Endothelial cell of umbilical vein (primary cell): ENCODE data around the gene CLDN5. TPM values are rescaled to one million over a fixed set of nuclear protein-coding genes. Genes with fewer than 3 reads are reported as not detected.

ENCODE experiments used
- BruUV-seq: library from RNA; stranded (reverse); fragments of 400-500 nt; replicated peaks from 2 replicates; lab custom pipeline; 2021; lab: Mats Ljungman, UMichigan
- CTCF ChIA-PET: fragments of 300-600, 350-600 bp; sonication (Branson Sonifier 250); formaldehyde crosslinking; loops from one replicate; lab custom pipeline; 2021; ENCODE audit warnings: antibody characterized with exemption, inconsistent platforms; lab: Charles Lee
- POLR2A ChIA-PET: fragments of 300-600, 350-600 bp; sonication (Branson Sonifier 250); formaldehyde crosslinking; loops from one replicate; lab custom pipeline; 2021; ENCODE audit warnings: antibody characterized with exemption, inconsistent platforms; lab: Charles Lee
- DNase-seq: peaks from one replicate; pipeline ENCODE4 v3.0.0-alpha.2; 2011; ENCODE audit warnings: low read depth, low spot score
- FAIRE-seq: peaks from 2 replicates; lab custom pipeline; 2011; peaks lifted over from hg19 to GRCh38; lab: Jason Lieb, UNC
- H2AFZ ChIP-seq: 2 replicates; pipeline ENCODE4 v1.6.0; 2012; ENCODE audit warnings: low read depth, low read length, control low read depth, inconsistent platforms
- H3K27ac ChIP-seq: 2 replicates; pipeline ENCODE4 v1.5.1; 2011; ENCODE audit warnings: low read depth, mild to moderate bottlenecking, control low read depth, low read length, moderate library complexity; ENCODE audit not compliant: insufficient read depth
- H3K27me3 ChIP-seq, 2 experiments: 2 replicates each; pipeline versions ENCODE4 v1.6.0 to v1.6.1; 2011; ENCODE audit warnings: low read length in 2 of 2, mixed read lengths in 1 of 2; ENCODE audit not compliant: control insufficient read depth in 2 of 2, insufficient read depth in 2 of 2
- H3K36me3 ChIP-seq, 2 experiments: 2 replicates in 1 of 2; 3 replicates in 1 of 2; pipeline ENCODE4 v1.5.1; 2011; ENCODE audit warnings: low read length in 2 of 2, mild to moderate bottlenecking in 1 of 2, moderate library complexity in 1 of 2; ENCODE audit not compliant: control insufficient read depth in 2 of 2, insufficient read depth in 2 of 2; ENCODE audit errors: extremely low read depth in 1 of 2
- H3K4me1 ChIP-seq: 3 replicates; pipeline ENCODE4 v1.5.1; 2011; ENCODE audit warnings: mild to moderate bottlenecking, low read length; ENCODE audit not compliant: control insufficient read depth, insufficient read depth; ENCODE audit errors: extremely low read depth
- H3K4me2 ChIP-seq: 2 replicates; pipeline ENCODE4 v1.6.1; 2011; ENCODE audit warnings: low read length, control low read depth, mixed read lengths; ENCODE audit not compliant: insufficient read depth
- H3K4me3 ChIP-seq, 3 experiments: fragments of 200-600 bp in 1 of 3; sonication (generic), shearing (Covaris generic) in 1 of 3; replicated peaks in 1 of 3; 2 replicates each; pipeline ENCODE4 v1.5.1; 2011 to 2016; ENCODE audit warnings: control low read depth in 3 of 3, low read length in 3 of 3, mild to moderate bottlenecking in 2 of 3, inconsistent platforms in 1 of 3, low read depth in 1 of 3, moderate library complexity in 1 of 3; ENCODE audit not compliant: insufficient read depth in 1 of 3
- H3K79me2 ChIP-seq: 2 replicates; pipeline ENCODE4 v1.6.0; 2012; ENCODE audit warnings: low read length, inconsistent platforms; ENCODE audit not compliant: control insufficient read depth, insufficient read depth
- H3K9ac ChIP-seq: replicated peaks from 2 replicates; pipeline ENCODE3; 2011; ENCODE audit warnings: low read length, control low read depth; ENCODE audit not compliant: insufficient read depth; ENCODE audit errors: extremely low read depth
- H3K9me1 ChIP-seq: replicated peaks from 3 replicates; pipeline ENCODE4 v1.6.0; 2011; ENCODE audit warnings: mild to moderate bottlenecking, low read length; ENCODE audit not compliant: control insufficient read depth, insufficient read depth; ENCODE audit errors: extremely low read depth
- H3K9me3 ChIP-seq: replicated peaks from 2 replicates; pipeline ENCODE4 v1.5.1; 2012; ENCODE audit warnings: low read length, inconsistent platforms; ENCODE audit not compliant: control insufficient read depth, insufficient read depth
- H4K20me1 ChIP-seq: replicated peaks from 2 replicates; pipeline ENCODE3; 2011; ENCODE audit warnings: mild to moderate bottlenecking, low read length; ENCODE audit not compliant: control insufficient read depth, insufficient read depth; ENCODE audit errors: extremely low read depth
- EZH2 ChIP-seq: IDR thresholded peaks from 2 replicates; pipeline ENCODE4 v1.6.1; 2012; ENCODE audit warnings: borderline replicate concordance, low read depth, mild to moderate bottlenecking, moderate library complexity, low read length, inconsistent platforms; ENCODE audit not compliant: severe bottlenecking
- FOS ChIP-seq: IDR thresholded peaks from 2 replicates; pipeline ENCODE4 v1.6.1; 2011; ENCODE audit warnings: mild to moderate bottlenecking, low read length, moderate library complexity, borderline replicate concordance; ENCODE audit not compliant: insufficient read depth
- GATA2 ChIP-seq: IDR thresholded peaks from 2 replicates; pipeline ENCODE4 v1.7.0; 2011; ENCODE audit warnings: low read depth, mild to moderate bottlenecking, moderate library complexity, mixed read lengths, low read length; ENCODE audit not compliant: insufficient read length, insufficient read depth
- JUN ChIP-seq: IDR thresholded peaks from 2 replicates; pipeline ENCODE4 v1.6.1; 2011; ENCODE audit warnings: borderline replicate concordance, low read depth; ENCODE audit not compliant: insufficient read length, insufficient read depth
- MAX ChIP-seq: IDR thresholded peaks from 2 replicates; pipeline ENCODE4 v1.6.1; 2011; ENCODE audit not compliant: insufficient read depth, insufficient read length
- POLR2A ChIP-seq: IDR thresholded peaks from 2 replicates; pipeline ENCODE4 v1.6.1; 2012; ENCODE audit warnings: low read depth, mild to moderate bottlenecking, control low read depth, low read length
- POLR2AphosphoS5 ChIP-seq: IDR thresholded peaks from 2 replicates; pipeline ENCODE4 v1.6.1; 2012; ENCODE audit warnings: low read depth, mild to moderate bottlenecking, control low read depth, low read length, moderate library complexity; ENCODE audit not compliant: insufficient read depth
- dilution Hi-C: fragments of 300-500 bp; cut with MboI; formaldehyde crosslinking; loops from one replicate; pipeline ENCODE4 v1.15.0; 2019; ENCODE audit warnings: low sequenced_read_pairs; ENCODE audit not compliant: extremely low pct_ligation_motif_present
- intact Hi-C: fragments of 100-400 bp; cut with micrococcal nuclease; formaldehyde crosslinking; loops from one replicate; pipeline ENCODE4 v1.10.0; 2022
- polyA plus RNA-seq, 4 experiments: library from polyadenylated mRNA; depleted of rRNA in 3 of 4; stranded (reverse) in 3 of 4; unstranded in 1 of 4; fragments of >200 nt; gene quantifications; 2 replicates each; pipeline versions ENCODE4 v1.2.1 to v1.2.3, GENCODE V29; 2011 to 2012; ENCODE audit warnings: missing spikeins in 1 of 4
- total RNA-seq: library from RNA; stranded (reverse); gene quantifications from 2 replicates; pipeline ENCODE4 v1.2.3, GENCODE V29; 2021

The CLDN5 gene
- total and polyA plus RNA-seq, 2 donors (not counting 3 experiments of a cell fraction or from before 2014, with no cell fraction given) = 198 to 252 TPM

DNA sequence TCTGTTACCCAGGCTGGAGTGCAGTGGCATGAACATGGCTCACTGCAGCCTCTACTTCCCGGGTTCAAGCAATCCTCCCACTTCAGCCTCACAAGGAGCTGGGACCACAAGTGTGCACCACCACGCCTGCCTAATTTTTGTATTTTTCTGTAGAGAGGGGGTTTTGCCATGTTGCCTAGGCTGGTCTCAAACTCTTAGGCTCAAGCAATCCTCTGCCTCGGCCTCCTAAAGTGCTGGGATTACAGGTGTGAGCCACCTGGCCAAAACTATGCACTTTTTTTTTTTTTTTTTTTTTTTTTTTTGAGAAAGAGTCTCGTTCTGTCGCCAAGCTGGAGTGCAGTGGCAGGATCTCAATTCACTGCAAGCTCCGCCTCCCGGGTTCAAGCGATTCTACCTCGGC lies 12.4 kb upstream of the CLDN5 start:
- Histone ChIP-seq H3K9me1 (no peaks in the 10 kb centered on the region), H3K27me3 (no peaks in the 10 kb centered on the region), H3K4me2 (no peak overlapping the region), H3K79me2 (no peaks in the 10 kb centered on the region), H3K9ac (no peak overlapping the region), H3K36me3 (no peaks in the 10 kb centered on the region), H3K9me3 (no peaks in the 10 kb centered on the region), H4K20me1 (no peaks in the 10 kb centered on the region), H2AFZ (no peak overlapping the region), H3K4me3 (no peak overlapping the region), H3K27ac (no peak overlapping the region), H3K4me1 (peaks cover 34% of the 10 kb centered on the region)
- no TSS peak for BruUV-seq
- dilution Hi-C loops = no loop called here
- intact Hi-C loops = no loop called here
- DNase-seq (no peak), FAIRE-seq (no peak)
- ChIA-PET CTCF (interaction anchor here (0.6 to 1.3 kb wide), 3 partner anchors 40 to 132 kb away, joined by 3 to 6 read pairs (median 3); no protein-coding TSS in a partner anchor), POLR2A (no interaction called here)
- TF ChIP-seq POLR2A (no peak), EZH2 (no peak), FOS (no peak), JUN (no peak), POLR2AphosphoS5 (no peak), MAX (no peak)

DNA sequence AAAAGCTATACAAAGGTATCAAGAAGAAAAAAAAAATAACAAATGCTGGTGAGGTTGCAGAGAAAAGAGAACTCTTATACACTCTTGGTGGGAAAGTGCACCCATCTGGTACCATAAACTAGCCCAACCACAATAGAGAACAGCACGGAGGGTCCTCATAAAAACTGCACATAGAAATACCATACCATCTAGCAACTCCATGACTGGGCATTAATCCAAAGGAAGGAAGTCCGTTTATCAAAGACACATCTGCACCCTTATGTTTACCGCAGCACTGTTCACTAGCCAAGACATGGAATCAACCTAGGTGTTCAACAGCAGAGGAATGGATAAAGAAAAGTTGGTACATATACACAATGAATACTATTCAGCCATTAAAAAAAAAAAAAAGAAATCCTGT lies 10.8 kb upstream of the CLDN5 start:
- H3K79me2 ChIP-seq = no peaks in the 10 kb centered on the region
- peak; percentile 85 for FAIRE-seq
- H3K4me1 ChIP-seq = peaks cover 34% of the 10 kb centered on the region
- H3K27ac ChIP-seq = no peak overlapping the region
- ChIA-PET POLR2A (no interaction called here), CTCF (interaction anchor here (1.0 to 1.2 kb wide), 2 partner anchors 42 to 45 kb away, joined by 3 read pairs; no protein-coding TSS in a partner anchor)
- no peaks in the 10 kb centered on the region for H3K9me1 ChIP-seq
- BruUV-seq = no TSS peak
- no peak overlapping the region for H3K4me3 ChIP-seq
- H4K20me1 ChIP-seq = no peaks in the 10 kb centered on the region
- H3K36me3 ChIP-seq = no peaks in the 10 kb centered on the region
- no peaks in the 10 kb centered on the region for H3K9me3 ChIP-seq
- no peaks in the 10 kb centered on the region for H3K27me3 ChIP-seq
- H3K9ac ChIP-seq = no peak overlapping the region
- DNase-seq = peak; percentile 72
- intact Hi-C loops = no loop called here
- dilution Hi-C loops = no loop called here
- H3K4me2 ChIP-seq = peak overlapping the region; percentile 20
- no peak overlapping the region for H2AFZ ChIP-seq
- TF ChIP-seq POLR2AphosphoS5 (no peak), GATA2 (peak; percentile 71)
